Glomerular visceral epithelial cell (primary cell): Measurements from ENCODE around the gene ACER2.
"Not testable (repeated sequence)": the region's sequence is repeated elsewhere in the genome, so short reads cannot be mapped to it uniquely, and the experiment has no call there.

Source experiments
- DNase-seq: peaks from one replicate; pipeline ENCODE4 v3.0.0-alpha.2; 2016; ENCODE audit errors: extremely low spot score

ACER2 gene

GRCh38 chr9:19409401-19410194 is 789 bp downstream of the ACER2 start:
- DNase-seq: peak; percentile 51

GRCh38 chr9:19410195-19410503 is 1.3 kb downstream of the ACER2 start:
- no peak for DNase-seq

GRCh38 chr9:19410594-19410993 is 1.8 kb downstream of the ACER2 start:
- no peak for DNase-seq

GRCh38 chr9:19411316-19411715 is 2.5 kb downstream of the ACER2 start:
- no peak for DNase-seq

DNA sequence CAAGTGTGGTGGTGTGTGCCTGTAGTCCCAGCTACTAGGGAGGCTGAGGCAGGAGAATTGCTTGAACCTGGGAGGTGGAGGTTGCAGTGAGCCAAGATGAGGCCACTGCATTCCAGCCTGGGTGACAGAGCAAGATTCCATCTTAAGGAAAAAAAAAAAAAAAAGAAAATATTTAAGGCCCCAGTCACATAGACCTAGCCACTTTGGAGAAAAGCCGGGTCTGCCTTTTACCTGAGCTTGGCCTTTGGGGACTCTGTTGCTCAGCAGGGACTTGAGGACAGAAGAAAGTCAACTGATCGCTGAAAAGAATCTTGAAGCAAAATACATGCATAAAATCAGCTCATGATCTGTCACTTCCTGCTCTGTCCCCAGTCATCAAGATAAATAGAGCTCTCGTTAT is 4.6 kb downstream of the ACER2 start:
- not testable (repeated sequence) for DNase-seq

GRCh38 chr9:19416143-19416542 is 7.3 kb downstream of the ACER2 start:
- no peak for DNase-seq

DNA sequence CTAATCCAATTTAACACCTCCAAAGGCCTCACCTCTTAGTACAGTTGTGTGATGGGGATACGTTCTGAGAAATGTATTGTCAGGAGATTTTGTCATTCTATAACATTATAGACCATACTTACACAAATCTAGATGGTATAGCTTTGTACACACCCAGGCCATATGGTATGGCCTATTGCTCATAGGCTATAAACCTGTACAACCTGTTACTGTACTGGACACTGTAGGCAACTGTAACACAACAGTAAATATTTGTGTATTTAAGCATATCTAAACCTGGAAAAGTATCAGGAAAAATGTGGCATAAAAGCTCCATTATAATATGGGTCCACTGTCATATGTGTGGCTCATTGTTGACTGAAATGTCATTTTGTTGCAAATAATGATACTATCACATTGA is 12.1 kb downstream of the ACER2 start:
- no peak for DNase-seq

GRCh38 chr9:19423163-19423562 is 14.4 kb downstream of the ACER2 start:
- DNase-seq: no peak

- DNase-seq: no peak
Observed at GRCh38 chr9:19424176-19424779, 15.5 kb downstream of the ACER2 start.

DNA sequence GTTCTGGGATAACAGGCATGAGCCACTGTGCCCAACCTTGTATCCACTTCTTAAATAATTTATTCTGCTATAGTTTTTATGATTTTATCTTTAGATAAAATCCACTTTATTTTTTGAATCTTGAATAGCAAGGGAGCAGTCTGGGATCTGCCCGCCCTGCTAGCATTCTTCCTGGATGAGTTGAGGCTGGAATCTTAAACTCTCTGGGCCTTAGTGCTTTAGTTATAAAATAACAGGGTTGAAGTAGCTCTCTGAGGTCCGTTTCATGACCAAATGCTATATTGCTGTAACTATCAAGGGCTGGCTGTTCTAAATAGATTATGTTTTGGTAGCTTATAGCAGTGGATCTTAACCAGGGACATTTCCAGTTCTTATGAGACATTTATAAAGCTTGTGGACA is 20.8 kb downstream of the ACER2 start:
- DNase-seq: no peak

GRCh38 chr9:19430201-19430760 is 21.5 kb downstream of the ACER2 start:
- DNase-seq: no peak

DNA sequence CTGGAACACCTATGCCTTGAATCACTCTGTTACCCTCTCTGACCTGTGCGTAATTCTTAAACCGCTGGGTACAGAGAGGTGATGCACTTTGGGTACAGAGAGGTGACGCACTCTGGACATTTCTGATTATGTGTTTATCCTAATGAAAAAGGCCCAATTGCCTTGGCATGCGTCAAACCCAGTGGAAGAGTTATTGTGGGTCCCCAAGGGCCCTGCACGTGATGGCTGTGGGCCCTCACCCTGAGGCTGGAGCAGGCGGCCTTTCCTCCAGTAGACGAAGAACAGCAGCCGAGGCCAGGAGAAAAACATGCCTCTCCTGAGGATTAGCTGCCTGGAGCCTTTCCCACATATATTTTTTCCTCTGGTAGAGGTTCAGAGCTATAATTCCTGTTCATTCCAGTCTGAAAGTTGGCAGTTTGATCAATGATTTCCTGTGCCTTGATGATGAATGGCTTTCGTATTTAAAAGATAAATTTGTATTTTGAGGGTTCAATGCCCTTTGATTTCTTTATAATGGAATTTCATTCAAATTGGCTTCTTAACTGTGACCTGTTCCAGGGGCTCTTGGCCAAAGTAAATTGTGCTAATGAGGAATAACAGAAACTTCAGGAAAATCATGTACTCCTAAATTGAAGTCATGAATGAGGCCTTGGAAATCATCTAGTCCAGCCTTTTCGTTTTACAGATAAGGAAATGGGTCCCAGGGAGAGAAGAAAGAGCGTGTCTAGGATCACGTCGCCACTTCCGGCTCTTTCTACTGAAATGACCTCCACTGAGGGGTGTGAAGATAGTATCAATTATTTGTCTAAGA is 22.8 kb downstream of the ACER2 start:
- DNase-seq: no peak

GRCh38 chr9:19432473-19432872 is 23.7 kb downstream of the ACER2 start:
- no peak for DNase-seq

DNA sequence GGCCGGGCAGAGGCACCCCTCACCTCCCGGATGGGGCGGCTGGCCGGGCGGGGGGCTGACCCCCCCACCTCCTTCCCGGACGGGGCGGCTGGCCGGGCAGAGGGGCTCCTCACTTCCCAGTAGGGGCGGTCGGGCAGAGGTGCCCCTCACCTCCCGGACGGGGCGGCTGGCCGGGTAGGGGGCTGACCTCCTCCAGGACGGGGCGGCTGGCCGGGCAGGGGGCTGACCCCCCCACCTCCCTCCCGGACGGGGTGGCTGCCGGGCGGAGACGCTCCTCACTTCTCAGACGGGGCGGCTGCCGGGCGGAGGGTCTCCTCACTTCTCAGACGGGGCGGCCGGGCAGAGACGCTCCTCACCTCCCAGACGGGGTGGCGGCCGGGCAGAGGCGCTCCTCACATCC is 24.9 kb downstream of the ACER2 start:
- not testable (repeated sequence) for DNase-seq

- DNase-seq: no peak
Observed at GRCh38 chr9:19440376-19440775, 31.6 kb downstream of the ACER2 start.

- DNase-seq: no peak
Observed at GRCh38 chr9:19440823-19441580, 32.2 kb downstream of the ACER2 start.

- DNase-seq: no peak
Observed at GRCh38 chr9:19441730-19442129, 32.9 kb downstream of the ACER2 start.

GRCh38 chr9:19442240-19442639 is 33.4 kb downstream of the ACER2 start:
- DNase-seq: no peak

DNA sequence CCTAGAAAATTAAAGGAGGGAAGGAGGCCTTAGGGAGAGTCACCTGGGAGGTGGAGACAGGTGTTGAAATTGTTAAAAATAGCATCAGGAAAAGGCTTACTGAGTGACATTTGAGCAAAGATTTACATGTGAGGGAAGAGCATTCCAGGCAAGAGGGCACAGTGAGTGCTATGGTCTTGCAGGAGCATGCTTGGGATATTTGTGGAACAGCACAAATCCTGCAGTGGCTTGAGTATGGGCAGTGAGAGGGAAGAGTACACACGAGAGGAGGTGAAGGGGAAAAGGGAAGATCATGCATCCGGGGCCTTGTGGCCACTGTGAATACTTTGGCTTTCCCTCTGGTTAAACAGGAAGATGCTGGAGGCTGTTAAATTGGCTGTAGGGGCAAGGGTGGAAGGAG is 36.6 kb downstream of the ACER2 start:
- no peak for DNase-seq

DNA sequence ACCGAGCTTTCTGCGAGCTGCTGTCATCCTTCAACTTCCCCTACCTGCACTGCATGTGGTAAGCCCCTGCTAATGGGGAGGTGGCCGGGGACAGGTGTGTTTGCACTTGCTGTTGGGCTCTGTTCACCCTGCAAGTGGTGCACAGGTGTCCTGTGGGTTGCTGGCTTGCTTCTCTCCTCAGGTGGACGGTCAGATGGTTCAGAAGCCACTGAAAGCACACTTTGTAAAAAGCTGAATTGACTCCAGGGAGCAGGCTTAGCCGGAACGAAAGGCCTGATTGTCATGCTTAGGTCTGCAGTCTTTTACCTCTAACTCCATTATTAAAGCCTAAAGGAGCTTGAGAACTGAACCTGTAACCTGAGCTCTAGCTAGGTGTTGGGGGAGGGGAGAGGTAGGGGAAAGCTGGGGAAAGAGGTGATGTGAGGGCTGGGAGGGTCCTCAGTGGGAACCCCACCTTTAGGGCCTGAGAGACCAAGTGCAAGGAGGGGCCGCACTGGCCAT is 37.6 kb downstream of the ACER2 start:
- no peak for DNase-seq

GRCh38 chr9:19451240-19452087 is 42.7 kb downstream of the ACER2 start:
- no peak for DNase-seq
